CD4-positive, alpha-beta T cell treated with Interleukin-4 for 4 hours (primary cell): ENCODE results near the gene CHRDL1.

Experiments
- DNase-seq: peaks from one replicate; pipeline ENCODE4 v3.0.0-alpha.2; 2020

The CHRDL1 gene

GRCh38 chrX:110741213-110741796 is 54.3 kb downstream of the CHRDL1 start:
- DNase-seq = no peak

GRCh38 chrX:110734894-110735541 is 60.6 kb downstream of the CHRDL1 start:
- no peak for DNase-seq

- no peak for DNase-seq
Measured at GRCh38 chrX:110734271-110734670, 61.3 kb downstream of the CHRDL1 start.

- no peak for DNase-seq
Measured at GRCh38 chrX:110733166-110733565, 62.5 kb downstream of the CHRDL1 start.

GRCh38 chrX:110732266-110732665 is 63.4 kb downstream of the CHRDL1 start:
- no peak for DNase-seq

GRCh38 chrX:110723844-110724243 is 71.8 kb downstream of the CHRDL1 start:
- no peak for DNase-seq

- no peak for DNase-seq
Measured at GRCh38 chrX:110722135-110722534, 73.5 kb downstream of the CHRDL1 start.

GRCh38 chrX:110713666-110714065 is 82.0 kb downstream of the CHRDL1 start:
- DNase-seq = no peak

- no peak for DNase-seq
Measured at GRCh38 chrX:110706446-110706845, 89.2 kb downstream of the CHRDL1 start.

- no peak for DNase-seq
Measured at GRCh38 chrX:110703641-110704040, 92.0 kb downstream of the CHRDL1 start.

- DNase-seq = no peak
Measured at GRCh38 chrX:110699109-110699508, 96.5 kb downstream of the CHRDL1 start.

GRCh38 chrX:110698696-110699095 is 96.9 kb downstream of the CHRDL1 start:
- DNase-seq = no peak

GRCh38 chrX:110692866-110693265 is 102.8 kb downstream of the CHRDL1 start:
- DNase-seq = no peak

GRCh38 chrX:110691446-110691845 is 104.2 kb downstream of the CHRDL1 start:
- DNase-seq = no peak

GRCh38 chrX:110684653-110685052 is 111.0 kb downstream of the CHRDL1 start:
- no peak for DNase-seq

- no peak for DNase-seq
Measured at GRCh38 chrX:110683925-110684324, 111.7 kb downstream of the CHRDL1 start.

GRCh38 chrX:110678591-110678990 is 117.0 kb downstream of the CHRDL1 start:
- DNase-seq = no peak

- no peak for DNase-seq
Measured at GRCh38 chrX:110675886-110676285, 119.7 kb downstream of the CHRDL1 start.

GRCh38 chrX:110671068-110671803 is 124.4 kb downstream of the CHRDL1 start:
- no peak for DNase-seq

- no peak for DNase-seq
Measured at GRCh38 chrX:110669572-110669971, 126.0 kb downstream of the CHRDL1 start.

- DNase-seq = no peak
Measured at GRCh38 chrX:110667706-110668105, 127.9 kb downstream of the CHRDL1 start.

GRCh38 chrX:110665223-110666002 is 130.2 kb downstream of the CHRDL1 start:
- no peak for DNase-seq

GRCh38 chrX:110657073-110657472 is 138.5 kb downstream of the CHRDL1 start:
- DNase-seq = no peak
